Muscle of leg (tissue), 11 donors: ENCODE measurements around the gene KRTAP5-6. TPM values are rescaled to one million over a fixed set of nuclear protein-coding genes. Genes with fewer than 3 reads are reported as not detected.

Source experiments
- DNase-seq: peaks from one replicate; pipeline ENCODE4 v3.0.0; 2013
- H3K27ac ChIP-seq: one replicate; pipeline ENCODE4 v1.5.1; 2013; ENCODE audit warnings: mild to moderate bottlenecking, low read length, control low read depth
- H3K27me3 ChIP-seq: one replicate; pipeline ENCODE4 v1.6.1; 2013; ENCODE audit warnings: low read length; ENCODE audit not compliant: control insufficient read depth, insufficient read depth
- H3K36me3 ChIP-seq: one replicate; pipeline ENCODE4 v1.6.1; 2013; ENCODE audit warnings: low read length; ENCODE audit not compliant: control insufficient read depth, insufficient read depth
- H3K4me1 ChIP-seq: one replicate; pipeline ENCODE4 v1.6.1; 2013; ENCODE audit warnings: low read length; ENCODE audit not compliant: control insufficient read depth, insufficient read depth
- H3K4me3 ChIP-seq: one replicate; pipeline ENCODE4 v1.5.1; 2013; ENCODE audit warnings: low read length, control low read depth
- H3K9me3 ChIP-seq: replicated peaks from 2 replicates; pipeline ENCODE4 v1.6.1; 2013; ENCODE audit warnings: low read depth, low read length; ENCODE audit not compliant: control insufficient read depth
- WGBS: methylation state at CpG from one replicate; pipeline ENCODE4 v1.1.5; 2013; ENCODE audit warnings: missing lambda C conversion rate; ENCODE audit not compliant: insufficient coverage; 5-methylcytosine and 5-hydroxymethylcytosine counted together
- polyA plus RNA-seq, 8 donors: library from polyadenylated mRNA; unstranded; fragments of 120-200 nt; gene quantifications; one replicate each; pipeline versions ENCODE4 v1.2.1 to v1.2.3, GENCODE V29; 2013; ENCODE audit warnings: inconsistent platforms in 1 of 8, low replicate concordance in 1 of 8; ENCODE audit not compliant: insufficient read length in 8 of 8, insufficient read depth in 1 of 8
- total RNA-seq: library from RNA; stranded (reverse); fragments of 120-200 nt; gene quantifications from one replicate; pipeline ENCODE4 v1.2.4, GENCODE V29; 2013

The KRTAP5-6 gene
- total and polyA plus RNA-seq, 9 donors, result 0.28 to 1.1 (median 0.61) TPM; not detected in 6

GRCh38 chr11:1652771-1653540 is 44.0 kb upstream of the KRTAP5-6 start:
- no peak overlapping the region for H3K27ac ChIP-seq
- no peaks in the 10 kb centered on the region for H3K9me3 ChIP-seq
- peaks cover 5% of the 10 kb centered on the region for H3K27me3 ChIP-seq
- peak; percentile 16 for DNase-seq
- H3K36me3 ChIP-seq, result no peaks in the 10 kb centered on the region
- WGBS, result 37% methylated on average over 29 of the region's 34 CpGs
- H3K4me3 ChIP-seq, result no peak overlapping the region
- peaks cover 23% of the 10 kb centered on the region for H3K4me1 ChIP-seq

DNA sequence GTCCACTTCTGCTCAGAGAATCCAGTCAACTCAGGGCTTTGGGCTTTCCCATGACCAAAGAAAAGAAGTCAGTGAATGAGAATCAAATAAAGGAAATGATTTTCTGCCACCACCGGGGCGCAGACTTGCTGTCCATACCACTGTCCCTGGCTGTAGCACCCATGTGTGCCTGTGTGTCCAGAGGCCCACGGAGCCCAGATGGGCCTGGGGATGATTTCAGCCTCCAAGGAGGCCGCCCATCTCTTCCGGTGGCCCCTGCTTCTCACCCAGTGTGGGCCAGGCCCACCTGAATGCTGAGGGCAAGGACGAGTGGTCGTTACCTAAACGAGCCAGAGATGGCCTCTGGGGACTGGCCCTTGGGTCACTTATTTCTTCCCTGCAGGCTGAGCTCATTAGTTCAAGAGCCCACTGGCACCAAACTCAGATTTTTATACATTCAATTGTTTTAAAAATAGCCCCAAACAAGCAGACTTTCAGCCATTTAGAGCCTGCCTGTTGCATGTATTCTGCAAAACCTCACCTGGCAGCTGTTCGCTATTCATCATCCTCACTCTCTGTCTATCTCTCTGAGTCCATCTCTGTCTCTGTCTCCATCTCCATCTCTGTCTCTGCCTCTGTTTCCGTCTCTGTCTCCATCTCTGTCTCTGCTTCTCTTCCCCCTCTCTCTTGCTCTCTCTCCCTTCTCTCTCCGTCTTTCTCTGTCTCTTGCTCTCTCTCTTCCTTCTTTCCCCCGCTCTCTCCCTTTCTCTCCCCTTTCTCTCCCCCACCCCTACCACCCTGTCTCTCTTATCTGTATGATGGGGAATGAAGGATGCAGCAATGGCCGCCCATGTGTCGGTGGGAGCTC is 43.2 kb upstream of the KRTAP5-6 start:
- WGBS, result 76% methylated on average over 12 of the region's 14 CpGs
- peaks cover 5% of the 10 kb centered on the region for H3K27me3 ChIP-seq
- H3K4me1 ChIP-seq, result peaks cover 23% of the 10 kb centered on the region
- H3K9me3 ChIP-seq, result no peaks in the 10 kb centered on the region
- H3K27ac ChIP-seq, result no peak overlapping the region
- no peaks in the 10 kb centered on the region for H3K36me3 ChIP-seq
- no peak overlapping the region for H3K4me3 ChIP-seq
- no peak for DNase-seq

DNA sequence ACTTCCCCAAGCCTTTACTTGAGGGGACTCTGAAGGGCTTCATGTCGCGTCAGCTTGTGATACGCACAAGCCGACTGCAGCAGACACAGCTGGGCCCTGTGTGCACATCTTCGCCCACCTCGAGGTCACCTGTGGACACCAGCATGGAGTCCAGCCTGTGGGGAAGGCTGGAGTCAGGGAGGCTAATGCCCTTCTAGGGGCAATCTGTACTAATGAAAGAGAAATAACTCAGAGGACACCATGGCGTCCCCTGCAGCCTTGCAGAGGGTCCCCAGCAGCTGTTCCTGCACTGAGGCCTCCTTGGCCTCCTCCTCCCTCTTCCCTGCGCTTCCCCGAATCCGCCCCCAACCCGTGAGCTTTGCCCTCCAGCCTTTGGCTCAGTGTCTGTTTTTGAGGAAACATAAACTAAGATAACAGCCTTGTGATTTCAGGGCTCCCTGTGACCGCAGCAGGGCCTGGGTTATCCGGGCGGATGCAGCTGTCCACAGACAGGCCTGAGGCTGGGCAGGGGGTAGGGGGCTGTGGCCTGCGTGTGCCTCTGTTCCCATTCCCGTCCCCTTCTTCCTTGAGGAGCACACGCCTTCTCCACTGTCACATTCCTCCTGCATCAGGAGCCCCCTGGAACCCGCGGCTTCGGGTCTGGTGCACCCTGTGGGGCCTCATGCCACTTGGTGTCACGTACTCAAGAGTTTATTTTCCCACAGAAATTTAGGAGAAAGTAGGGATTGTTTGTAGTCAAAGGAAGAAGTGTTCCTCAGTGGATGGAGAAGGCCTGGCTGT is 42.4 kb upstream of the KRTAP5-6 start:
- H3K9me3 ChIP-seq, result no peaks in the 10 kb centered on the region
- H3K36me3 ChIP-seq, result no peaks in the 10 kb centered on the region
- no peak overlapping the region for H3K4me3 ChIP-seq
- H3K4me1 ChIP-seq, result peaks cover 23% of the 10 kb centered on the region
- no peak overlapping the region for H3K27ac ChIP-seq
- no peak for DNase-seq
- WGBS, result 82% methylated on average over 5 of the region's 21 CpGs
- peaks cover 5% of the 10 kb centered on the region for H3K27me3 ChIP-seq

DNA sequence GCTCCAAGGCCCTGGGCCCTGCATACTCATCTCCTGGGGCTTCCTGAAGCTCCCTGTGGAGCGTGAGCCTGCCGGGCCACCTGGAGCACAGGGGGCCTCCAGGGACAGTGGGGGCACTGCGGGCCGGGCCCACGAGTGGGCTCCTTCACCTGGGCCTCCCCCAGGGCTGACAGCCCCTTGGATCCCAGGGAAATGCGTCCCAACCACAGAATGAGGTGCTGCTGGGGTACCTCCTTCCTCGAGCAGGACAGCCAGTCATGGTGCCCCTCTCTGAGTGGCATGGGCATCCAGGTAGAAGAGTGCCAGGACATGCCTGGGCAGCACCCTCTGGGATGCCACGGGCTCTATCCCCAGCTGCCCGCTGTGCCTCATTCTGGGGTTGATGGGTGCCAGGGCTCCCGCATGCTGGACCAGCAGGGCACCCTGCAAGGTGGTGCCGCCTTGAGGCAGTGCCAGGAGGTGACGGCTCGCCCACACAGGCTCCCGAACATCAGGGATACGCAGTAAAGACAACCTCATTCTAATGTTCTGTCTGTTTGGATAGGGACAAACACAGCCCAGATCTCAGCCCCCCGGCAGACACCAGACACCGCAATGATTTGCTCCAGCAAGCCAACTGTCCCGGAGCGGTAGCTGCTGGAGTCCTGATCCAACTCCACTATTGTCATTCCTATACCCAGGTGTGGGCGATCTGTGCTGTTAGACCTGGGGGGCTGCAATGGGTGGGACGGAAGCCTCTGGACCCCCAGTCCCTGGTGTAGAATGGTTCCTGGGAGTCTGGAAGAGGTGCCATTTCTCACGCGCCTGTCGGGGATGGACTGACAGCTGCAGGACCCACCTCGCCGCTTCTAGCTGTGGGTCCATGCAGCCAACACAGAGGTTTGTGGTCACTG is 41.6 kb upstream of the KRTAP5-6 start:
- WGBS, result 77% methylated on average over 14 of the region's 26 CpGs
- no peak for DNase-seq
- Histone ChIP-seq H3K4me1 (peaks cover 23% of the 10 kb centered on the region), H3K27ac (no peak overlapping the region), H3K4me3 (no peak overlapping the region), H3K36me3 (no peaks in the 10 kb centered on the region), H3K27me3 (peaks cover 5% of the 10 kb centered on the region), H3K9me3 (no peaks in the 10 kb centered on the region)

DNA sequence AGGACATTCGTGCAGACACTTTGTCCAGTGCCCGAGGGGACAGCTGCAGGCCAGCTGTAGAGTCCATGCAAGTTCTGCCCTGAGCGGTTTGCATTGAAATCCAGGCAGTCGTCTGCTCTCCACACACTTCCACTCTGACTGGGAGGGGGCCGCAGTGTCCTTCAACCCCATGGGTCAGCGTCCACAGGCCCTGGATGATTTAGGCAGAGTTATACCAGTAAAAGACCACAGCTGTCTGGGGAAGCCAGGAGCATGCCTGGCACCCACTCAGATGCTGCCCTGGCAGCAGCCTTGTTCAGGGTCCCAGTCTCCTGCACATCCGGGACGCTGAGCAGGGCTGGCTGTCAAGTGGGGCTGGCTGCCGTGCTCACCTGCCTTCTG is 40.9 kb upstream of the KRTAP5-6 start:
- 57% methylated on average over 3 of the region's 9 CpGs for WGBS
- Histone ChIP-seq H3K4me1 (peaks cover 23% of the 10 kb centered on the region), H3K27ac (no peak overlapping the region), H3K4me3 (no peak overlapping the region), H3K27me3 (peaks cover 5% of the 10 kb centered on the region), H3K36me3 (no peaks in the 10 kb centered on the region), H3K9me3 (no peaks in the 10 kb centered on the region)
- DNase-seq, result no peak

- H3K4me1 ChIP-seq, result peaks cover 23% of the 10 kb centered on the region
- no peak overlapping the region for H3K27ac ChIP-seq
- no peaks in the 10 kb centered on the region for H3K9me3 ChIP-seq
- no peak overlapping the region for H3K4me3 ChIP-seq
- no peak for DNase-seq
- WGBS, result 88% methylated on average over 4 of the region's 7 CpGs
- no peaks in the 10 kb centered on the region for H3K36me3 ChIP-seq
- H3K27me3 ChIP-seq, result peaks cover 5% of the 10 kb centered on the region
Observed at GRCh38 chr11:1656670-1657069, 40.3 kb upstream of the KRTAP5-6 start.

- no peak for DNase-seq
- Histone ChIP-seq H3K4me3 (no peak overlapping the region), H3K36me3 (no peaks in the 10 kb centered on the region), H3K27ac (no peak overlapping the region), H3K27me3 (no peaks in the 10 kb centered on the region), H3K9me3 (no peaks in the 10 kb centered on the region), H3K4me1 (peaks cover 6% of the 10 kb centered on the region)
- no CpG with 5 or more reads among the region's 14 CpGs for WGBS
Observed at GRCh38 chr11:1659506-1659905, 37.5 kb upstream of the KRTAP5-6 start.

GRCh38 chr11:1660111-1660867 is 36.7 kb upstream of the KRTAP5-6 start:
- Histone ChIP-seq H3K36me3 (no peaks in the 10 kb centered on the region), H3K4me3 (no peak overlapping the region), H3K4me1 (no peaks in the 10 kb centered on the region), H3K27ac (no peak overlapping the region), H3K27me3 (no peaks in the 10 kb centered on the region), H3K9me3 (no peaks in the 10 kb centered on the region)
- DNase-seq, result no peak
- 64% methylated on average over 23 of the region's 24 CpGs for WGBS
